Peyer's patch (tissue), 4 donors: ENCODE measurements around the gene DROSHA. TPM values are rescaled to one million over a fixed set of nuclear protein-coding genes. Genes with fewer than 3 reads are reported as not detected.

Source experiments
- DNase-seq, 3 donors: peaks; one replicate each; pipeline ENCODE4 v3.0.0-alpha.2; 2017 to 2019
- H3K27ac ChIP-seq, 4 donors: fragments of 200-600 bp; sonication (generic); one replicate each; pipeline ENCODE4 v1.5.1; 2016 to 2019
- H3K27me3 ChIP-seq, 2 donors: fragments of 200-600 bp; sonication (generic); one replicate each; pipeline ENCODE4 v1.5.1; 2019
- H3K36me3 ChIP-seq, 3 donors: fragments of 200-600 bp; sonication (generic); one replicate each; pipeline ENCODE4 v1.5.1; 2016 to 2019
- H3K4me1 ChIP-seq, 4 donors: fragments of 200-600 bp; sonication (generic); one replicate each; pipeline ENCODE4 v1.5.1; 2016 to 2019
- H3K4me3 ChIP-seq, 4 donors: fragments of 200-600 bp; sonication (generic); 1 replicate in 3 of 4; 2 replicates in 1 of 4; pipeline ENCODE4 v1.5.1; 2016 to 2019; ENCODE audit warnings: mild to moderate bottlenecking in 1 of 4
- H3K9me3 ChIP-seq, 4 donors: fragments of 200-600 bp; sonication (generic); one replicate each; pipeline ENCODE4 v1.5.1; 2016 to 2019; ENCODE audit warnings: mild to moderate bottlenecking in 1 of 4
- CTCF ChIP-seq, 6 experiments: fragments of 450-650 bp in 4 of 6; fragments of 200-600 bp in 2 of 6; sonication (generic) in 1 of 6; IDR thresholded peaks; one replicate each; pipeline ENCODE4 v1.5.1; 2017 to 2019; ENCODE audit warnings: antibody characterized with exemption in 6 of 6, mild to moderate bottlenecking in 3 of 6, moderate library complexity in 1 of 6
- POLR2A ChIP-seq, 2 donors: fragments of 450-650 bp; IDR thresholded peaks; one replicate each; pipeline ENCODE4 v1.5.1; 2017; ENCODE audit warnings: antibody characterized with exemption in 2 of 2, mild to moderate bottlenecking in 2 of 2, moderate library complexity in 2 of 2
- total RNA-seq, 4 donors: library from RNA; depleted of rRNA; stranded (reverse); fragments of >200 nt; gene quantifications; one replicate each; pipeline ENCODE4 v1.1.0, GENCODE V29; 2016

Gene DROSHA
- total RNA-seq, 4 donors from 2014 or later = 41.9 to 142 (median 59.0) TPM

- no peaks in the 10 kb centered on the region for H3K4me1 ChIP-seq
- H3K9me3 ChIP-seq = no peaks in the 10 kb centered on the region
- no peak overlapping the region for H3K27ac ChIP-seq
- no peak for DNase-seq
- peaks cover 0 to 12% (median 0%) of the 10 kb centered on the region in 3 donors for H3K36me3 ChIP-seq
- H3K27me3 ChIP-seq = no peaks in the 10 kb centered on the region
- no peak overlapping the region for H3K4me3 ChIP-seq
- TF ChIP-seq CTCF (IDR thresholded peaks at IDR 0.05) (no peak), POLR2A (IDR thresholded peaks at IDR 0.05) (no peak)
Measured at GRCh38 chr5:31427724-31428309, 104.1 kb downstream of the DROSHA start.

GRCh38 chr5:31427013-31427723 is 104.7 kb downstream of the DROSHA start:
- Histone ChIP-seq H3K9me3 (no peaks in the 10 kb centered on the region), H3K4me1 (no peaks in the 10 kb centered on the region), H3K27ac (no peak overlapping the region), H3K4me3 (no peak overlapping the region), H3K27me3 (no peaks in the 10 kb centered on the region), H3K36me3 (peaks cover 0 to 19% (median 0%) of the 10 kb centered on the region in 3 donors)
- no peak for DNase-seq
- TF ChIP-seq POLR2A (IDR thresholded peaks at IDR 0.05) (no peak), CTCF (IDR thresholded peaks at IDR 0.05) (no peak)

- H3K4me3 ChIP-seq = no peak overlapping the region
- no peaks in the 10 kb centered on the region for H3K9me3 ChIP-seq
- no peaks in the 10 kb centered on the region for H3K27me3 ChIP-seq
- H3K27ac ChIP-seq = no peak overlapping the region
- TF ChIP-seq POLR2A (IDR thresholded peaks at IDR 0.05) = no peak
- TF ChIP-seq CTCF (IDR thresholded peaks at IDR 0.05) = no peak
- H3K4me1 ChIP-seq = no peaks in the 10 kb centered on the region
- peaks cover 0 to 60% (median 0%) of the 10 kb centered on the region in 3 donors for H3K36me3 ChIP-seq
- no peak for DNase-seq
Measured at GRCh38 chr5:31421806-31422586, 109.9 kb downstream of the DROSHA start.

GRCh38 chr5:31417512-31417911 is 114.4 kb downstream of the DROSHA start:
- Histone ChIP-seq H3K9me3 (no peaks in the 10 kb centered on the region), H3K4me3 (no peak overlapping the region), H3K27ac (no peak overlapping the region), H3K27me3 (no peaks in the 10 kb centered on the region), H3K36me3 (peaks cover 0 to 76% (median 0%) of the 10 kb centered on the region in 3 donors), H3K4me1 (no peaks in the 10 kb centered on the region)
- DNase-seq = no peak
- TF ChIP-seq POLR2A (IDR thresholded peaks at IDR 0.05) (no peak), CTCF (IDR thresholded peaks at IDR 0.05) (no peak)

- no peaks in the 10 kb centered on the region for H3K4me1 ChIP-seq
- TF ChIP-seq CTCF (IDR thresholded peaks at IDR 0.05) = no peak
- no peak for TF ChIP-seq POLR2A (IDR thresholded peaks at IDR 0.05)
- H3K27me3 ChIP-seq = no peaks in the 10 kb centered on the region
- H3K9me3 ChIP-seq = no peaks in the 10 kb centered on the region
- peaks cover 0 to 70% (median 0%) of the 10 kb centered on the region in 3 donors for H3K36me3 ChIP-seq
- no peak for DNase-seq
- no peak overlapping the region for H3K4me3 ChIP-seq
- H3K27ac ChIP-seq = no peak overlapping the region
Measured at GRCh38 chr5:31416547-31416946, 115.3 kb downstream of the DROSHA start.
